Tibial nerve (tissue), 3 donors: ENCODE measurements around the gene C1orf210.

ENCODE experiments used
- CTCF ChIP-seq, 5 experiments: fragments of 200-600 bp in 3 of 5; fragments of 450-650 bp in 2 of 5; sonication (generic) in 3 of 5; IDR thresholded peaks; one replicate each; pipeline ENCODE4 v1.5.1; 2016 to 2019; ENCODE audit warnings: antibody characterized with exemption in 5 of 5, mild to moderate bottlenecking in 3 of 5, moderate library complexity in 2 of 5
- POLR2A ChIP-seq, 2 donors: fragments of 450-650 bp; IDR thresholded peaks; one replicate each; pipeline ENCODE4 v1.6.1; 2017; ENCODE audit warnings: antibody characterized with exemption in 2 of 2, mild to moderate bottlenecking in 2 of 2, moderate library complexity in 2 of 2

- TF ChIP-seq CTCF (IDR thresholded peaks at IDR 0.05) (no peak), POLR2A (IDR thresholded peaks at IDR 0.05) (no peak)
Measured at GRCh38 chr1:43271186-43272118, 13.9 kb downstream of the C1orf210 start.
